WTC11 (cell line): Measurements from ENCODE around the gene AQP2. TPM values are rescaled to one million over a fixed set of nuclear protein-coding genes. Genes with fewer than 3 reads are reported as not detected.

Experiments used
- ATAC-seq: fragments of 200-7000 bp; cut with Tn5 transposase; 2 replicates; pipeline ENCODE4 v1.10.0; 2021; ENCODE audit warnings: mild to moderate bottlenecking, moderate library complexity
- CTCF ChIA-PET: fragments of 300-600 bp; sonication (Branson Sonifier 250); formaldehyde crosslinking; loops from one replicate; lab custom pipeline; 2021; ENCODE audit warnings: antibody characterized with exemption; lab: Charles Lee
- POLR2A ChIA-PET: fragments of 350-600 bp; sonication (Branson Sonifier 250); formaldehyde crosslinking; loops from one replicate; lab custom pipeline; 2021; ENCODE audit warnings: antibody characterized with exemption; lab: Charles Lee
- DNase-seq: peaks from one replicate; pipeline ENCODE4 v3.0.0; 2021; ENCODE audit warnings: low spot score
- H3K27ac Mint-ChIP-seq: 2 replicates; pipeline ENCODE4 v1.8.0; 2021; ENCODE audit warnings: mixed read lengths
- H3K27me3 Mint-ChIP-seq: 2 replicates; pipeline ENCODE4 v1.8.0; 2021; ENCODE audit warnings: low read depth, mild to moderate bottlenecking, moderate library complexity, mixed read lengths
- H3K36me3 Mint-ChIP-seq: 2 replicates; pipeline ENCODE4 v1.8.0; 2021; ENCODE audit warnings: mixed read lengths
- H3K4me1 Mint-ChIP-seq: 2 replicates; pipeline ENCODE4 v1.8.0; 2022; ENCODE audit warnings: mixed read lengths
- H3K4me3 Mint-ChIP-seq: 2 replicates; pipeline ENCODE4 v1.8.0; 2021; ENCODE audit warnings: mild to moderate bottlenecking, moderate library complexity, mixed read lengths
- H3K9me3 Mint-ChIP-seq: 2 replicates; pipeline ENCODE4 v1.8.0; 2021; ENCODE audit warnings: mixed read lengths
- AR ChIP-seq: fragments of 250-450 bp; sonication (Bioruptor Pico); IDR thresholded peaks from 2 replicates; pipeline ENCODE4 v1.9.0; 2021; ENCODE audit warnings: mild to moderate bottlenecking
- CBFB ChIP-seq: sonication (generic); formaldehyde crosslinking; IDR thresholded peaks from 2 replicates; pipeline ENCODE4 v1.8.1; 2022; ENCODE audit warnings: mild to moderate bottlenecking, low read depth, missing genetic modification reagents
- E2F1 ChIP-seq: sonication (generic); formaldehyde crosslinking; IDR thresholded peaks from 2 replicates; pipeline ENCODE4 v1.8.0; 2022; ENCODE audit warnings: mild to moderate bottlenecking, missing genetic modification reagents
- HMGA2 ChIP-seq: fragments of 250-450 bp; sonication (Bioruptor Pico); IDR thresholded peaks from 2 replicates; pipeline ENCODE4 v1.4.0; 2021; ENCODE audit warnings: mild to moderate bottlenecking, moderate library complexity
- HMGXB4 ChIP-seq: sonication (generic); formaldehyde crosslinking; IDR thresholded peaks from 2 replicates; pipeline ENCODE4 v1.8.1; 2023; ENCODE audit warnings: mild to moderate bottlenecking, moderate library complexity, missing genetic modification reagents
- IRF1 ChIP-seq: sonication (generic); formaldehyde crosslinking; IDR thresholded peaks from 2 replicates; pipeline ENCODE4 v1.8.0; 2023; ENCODE audit warnings: missing genetic modification reagents
- KAT7 ChIP-seq: sonication (generic); formaldehyde crosslinking; IDR thresholded peaks from 2 replicates; pipeline ENCODE4 v1.8.1; 2023; ENCODE audit warnings: missing genetic modification reagents, mild to moderate bottlenecking, borderline replicate concordance
- MAX ChIP-seq: sonication (generic); formaldehyde crosslinking; IDR thresholded peaks from 2 replicates; pipeline ENCODE4 v1.8.0; 2022; ENCODE audit warnings: mild to moderate bottlenecking, missing genetic modification reagents
- NFATC4 ChIP-seq: fragments of 250-450 bp; sonication (Bioruptor Pico); IDR thresholded peaks from 2 replicates; pipeline ENCODE4 v1.9.0; 2021; ENCODE audit warnings: mild to moderate bottlenecking
- NR3C1 ChIP-seq: sonication (generic); formaldehyde crosslinking; conservative IDR thresholded peaks from 2 replicates; pipeline ENCODE4 v1.8.1; 2023; ENCODE audit warnings: low read depth, mild to moderate bottlenecking, missing genetic modification reagents
- PRDM15 ChIP-seq: sonication (generic); formaldehyde crosslinking; IDR thresholded peaks from 2 replicates; pipeline ENCODE4 v1.8.0; 2022; ENCODE audit warnings: missing genetic modification reagents
- SMAD4 ChIP-seq: sonication (generic); formaldehyde crosslinking; IDR thresholded peaks from 2 replicates; pipeline ENCODE4 v1.8.0; 2022; ENCODE audit warnings: mild to moderate bottlenecking, missing genetic modification reagents
- TEAD1 ChIP-seq: sonication (generic); formaldehyde crosslinking; IDR thresholded peaks from 2 replicates; pipeline ENCODE4 v1.8.0; 2022; ENCODE audit warnings: mild to moderate bottlenecking, missing genetic modification reagents
- TP53 ChIP-seq: sonication (generic); formaldehyde crosslinking; IDR thresholded peaks from 2 replicates; pipeline ENCODE4 v1.8.1; 2023; ENCODE audit warnings: mild to moderate bottlenecking, missing genetic modification reagents
- ZMAT4 ChIP-seq: fragments of 250-450 bp; sonication (Bioruptor Pico); IDR thresholded peaks from 2 replicates; pipeline ENCODE4 v1.9.0; 2021; ENCODE audit warnings: mild to moderate bottlenecking
- ZNF121 ChIP-seq: sonication (generic); formaldehyde crosslinking; IDR thresholded peaks from 2 replicates; pipeline ENCODE4 v1.8.0; 2023; ENCODE audit warnings: missing genetic modification reagents
- ZNF263 ChIP-seq: sonication (generic); formaldehyde crosslinking; IDR thresholded peaks from 2 replicates; pipeline ENCODE4 v1.8.1; 2022; ENCODE audit warnings: low read depth, mild to moderate bottlenecking, moderate library complexity, missing genetic modification reagents
- total RNA-seq: library from RNA; stranded (reverse); gene quantifications from 3 replicates; pipeline ENCODE4 v1.2.3, GENCODE V29; 2021

Gene AQP2
- total RNA-seq, 1 experiment from 2014 or later = not detected

- TF ChIP-seq KAT7 (CRISPR knock-in tag) (no peak), TEAD1 (CRISPR knock-in tag) (no peak), HMGXB4 (CRISPR knock-in tag) (no peak), CBFB (CRISPR knock-in tag) (no peak), ZNF263 (CRISPR knock-in tag) (no peak), IRF1 (CRISPR knock-in tag) (no peak), NR3C1 (no peak), ZMAT4 (CRISPR knock-in tag) (no peak), PRDM15 (CRISPR knock-in tag) (no peak), SMAD4 (CRISPR knock-in tag) (no peak), ZNF121 (CRISPR knock-in tag) (no peak), TP53 (CRISPR knock-in tag) (no peak), HMGA2 (CRISPR knock-in tag) (no peak), MAX (CRISPR knock-in tag) (no peak), AR (CRISPR knock-in tag) (no peak), E2F1 (no peak), NFATC4 (CRISPR knock-in tag) (no peak)
- Mint-ChIP-seq H3K27ac (no peak overlapping the region), H3K4me3 (no peak overlapping the region), H3K27me3 (no peaks in the 10 kb centered on the region; the same call in 1 of the 2 replicates), H3K4me1 (no peaks in the 10 kb centered on the region), H3K9me3 (no peaks in the 10 kb centered on the region), H3K36me3 (no peaks in the 10 kb centered on the region)
- POLR2A ChIA-PET = no interaction called here
- ATAC-seq (no peak), DNase-seq (no peak)
- CTCF ChIA-PET = interaction anchor here (0.9 to 1.2 kb wide), 2 partner anchors 22 to 23 kb away, joined by 3 to 4 read pairs; no protein-coding TSS in a partner anchor
These were observed 27.4 kb upstream of the AQP2 start for GRCh38 chr12:49923035-49923644.
